Stimulated activated CD4-positive, alpha-beta T cell treated with anti-CD3 and anti-CD28 coated beads, Interleukin-15, amount 100 ng/mL, for 1 hour (primary cell): Measurements from ENCODE around the gene GTF2A2.
"Not testable (repeated sequence)": the region's sequence is repeated elsewhere in the genome, so short reads cannot be mapped to it uniquely, and the experiment has no call there.

Experiments
- DNase-seq, 2 donors: peaks; one replicate each; pipeline ENCODE4 v3.0.0-alpha.2; 2020; ENCODE audit warnings: low read depth in 1 of 2, low spot score in 1 of 2

GTF2A2 gene

GRCh38 chr15:59656897-59657634, at the start of gene GTF2A2:
Gene GTF2A2 (minus strand): TSS chr15:59657515. CDS start chr15:59652277, 5,238 bp downstream.
- DNase-seq = peak; percentile 82 to 86

- no peak for DNase-seq
Measured at GRCh38 chr15:59703979-59704796, 46.9 kb upstream of the GTF2A2 start.

GRCh38 chr15:59702351-59702750, 45.0 kb upstream of the GTF2A2 start:
- no peak for DNase-seq

- no peak for DNase-seq
Measured at GRCh38 chr15:59701880-59702279, 44.6 kb upstream of the GTF2A2 start.

- no peak for DNase-seq
Measured at GRCh38 chr15:59699810-59700431, 42.6 kb upstream of the GTF2A2 start.

- DNase-seq = not testable (repeated sequence)
Measured at GRCh38 chr15:59698065-59698464, 40.8 kb upstream of the GTF2A2 start.

GRCh38 chr15:59696332-59696731, 39.0 kb upstream of the GTF2A2 start:
- DNase-seq = no peak

- DNase-seq = no peak
Measured at GRCh38 chr15:59694779-59695178, 37.5 kb upstream of the GTF2A2 start.

- DNase-seq = no peak
Measured at GRCh38 chr15:59691194-59691805, 34.0 kb upstream of the GTF2A2 start.

GRCh38 chr15:59689626-59690236, 32.4 kb upstream of the GTF2A2 start:
- DNase-seq = peak; percentile 18 to 42

- DNase-seq = peak; percentile 93 to 97
Measured at GRCh38 chr15:59688782-59689625, 31.7 kb upstream of the GTF2A2 start, which contains the start of gene BNIP2. Gene BNIP2 (minus strand): TSS chr15:59689320. CDS start chr15:59682457, 6,863 bp downstream.

GRCh38 chr15:59688423-59688781, 31.1 kb upstream of the GTF2A2 start:
- no peak for DNase-seq

GRCh38 chr15:59687836-59688235, 30.5 kb upstream of the GTF2A2 start:
- DNase-seq = no peak

GRCh38 chr15:59686389-59686788, 29.1 kb upstream of the GTF2A2 start:
- no peak for DNase-seq

- DNase-seq = no peak
Measured at GRCh38 chr15:59685737-59686297, 28.5 kb upstream of the GTF2A2 start.

- DNase-seq = no peak
Measured at GRCh38 chr15:59680870-59681269, 23.6 kb upstream of the GTF2A2 start.

GRCh38 chr15:59680346-59680745, 23.0 kb upstream of the GTF2A2 start:
- DNase-seq = no peak

GRCh38 chr15:59678620-59679019, 21.3 kb upstream of the GTF2A2 start:
- DNase-seq = no peak

- DNase-seq = no peak
Measured at GRCh38 chr15:59678172-59678571, 20.9 kb upstream of the GTF2A2 start.

GRCh38 chr15:59676565-59676964, 19.2 kb upstream of the GTF2A2 start:
- DNase-seq = no peak
